CD14-positive monocyte (primary cell): Measurements from ENCODE around the gene RHOG. TPM values are rescaled to one million over a fixed set of nuclear protein-coding genes. Genes with fewer than 3 reads are reported as not detected.
A peak's percentile ranks its signal among the peaks of the same experiment; 100 is the strongest.
"Not testable (repeated sequence)": the region's sequence is repeated elsewhere in the genome, so short reads cannot be mapped to it uniquely, and the experiment has no call there.

Experiments used
- DNase-seq, 3 donors: peaks; one replicate each; pipeline ENCODE4 v3.0.0-alpha.2; 2011 to 2022
- H2AFZ ChIP-seq: 2 replicates; pipeline ENCODE4 v1.6.0; 2012; ENCODE audit warnings: mild to moderate bottlenecking, low read depth, low read length, inconsistent platforms; ENCODE audit not compliant: insufficient read depth, poor library complexity, severe bottlenecking
- H3K27ac ChIP-seq, 2 donors: 1 replicate in 1 of 2; 2 replicates in 1 of 2; pipeline ENCODE4 v1.5.1; 2012 to 2013; ENCODE audit warnings: low read length in 2 of 2, control low read depth in 1 of 2, inconsistent platforms in 1 of 2, low read depth in 1 of 2, mild to moderate bottlenecking in 1 of 2
- H3K27me3 ChIP-seq, 2 donors: one replicate each; pipeline versions ENCODE4 v1.6.0 to v1.6.1; 2011 to 2013; ENCODE audit warnings: low read length in 2 of 2; ENCODE audit not compliant: control insufficient read depth in 2 of 2, insufficient read depth in 2 of 2
- H3K36me3 ChIP-seq, 2 donors: replicated peaks in 1 of 2; 1 replicate in 1 of 2; 2 replicates in 1 of 2; pipeline versions ENCODE4 v1.5.1 to v1.6.1; 2012 to 2013; ENCODE audit warnings: low read length in 2 of 2, control low read depth in 1 of 2, inconsistent platforms in 1 of 2, mild to moderate bottlenecking in 1 of 2; ENCODE audit not compliant: insufficient read depth in 2 of 2, control insufficient read depth in 1 of 2
- H3K4me1 ChIP-seq, 2 donors: 1 replicate in 1 of 2; 2 replicates in 1 of 2; pipeline versions ENCODE4 v1.5.1 to v1.6.1; 2012 to 2013; ENCODE audit warnings: low read length in 2 of 2, control low read depth in 1 of 2, inconsistent platforms in 1 of 2, mild to moderate bottlenecking in 1 of 2, moderate library complexity in 1 of 2; ENCODE audit not compliant: insufficient read depth in 2 of 2, control insufficient read depth in 1 of 2
- H3K4me2 ChIP-seq: replicated peaks from 2 replicates; pipeline ENCODE3; 2012; ENCODE audit warnings: low read length, moderate library complexity, mild to moderate bottlenecking; ENCODE audit not compliant: poor library complexity, severe bottlenecking; ENCODE audit errors: extremely low read depth
- H3K4me3 ChIP-seq, 3 experiments: fragments of 200-600 bp in 1 of 3; sonication (generic) in 1 of 3; replicated peaks in 1 of 3; 1 replicate in 2 of 3; 2 replicates in 1 of 3; pipeline ENCODE4 v1.5.1; 2011 to 2013; ENCODE audit warnings: low read length in 3 of 3, mild to moderate bottlenecking in 3 of 3, control low read depth in 2 of 3, low read depth in 2 of 3, inconsistent platforms in 1 of 3, moderate library complexity in 1 of 3
- H3K79me2 ChIP-seq: 2 replicates; pipeline ENCODE4 v1.6.0; 2012; ENCODE audit warnings: mild to moderate bottlenecking, control low read depth, inconsistent platforms, low read length, moderate library complexity; ENCODE audit not compliant: insufficient read depth
- H3K9ac ChIP-seq: 2 replicates; pipeline ENCODE4 v1.6.0; 2017; ENCODE audit warnings: low read length, mild to moderate bottlenecking; ENCODE audit not compliant: insufficient read depth, poor library complexity, severe bottlenecking
- H3K9me3 ChIP-seq, 2 donors: replicated peaks in 1 of 2; 1 replicate in 1 of 2; 2 replicates in 1 of 2; pipeline versions ENCODE4 v1.5.1 to v1.6.1; 2012 to 2013; ENCODE audit warnings: low read length in 2 of 2, control low read depth in 1 of 2; ENCODE audit not compliant: control insufficient read depth in 1 of 2, insufficient read depth in 1 of 2
- H4K20me1 ChIP-seq: 2 replicates; pipeline ENCODE4 v1.6.0; 2012; ENCODE audit warnings: mild to moderate bottlenecking, low read length, control low read depth, moderate library complexity; ENCODE audit not compliant: insufficient read depth
- H3K27ac Mint-ChIP-seq, 7 donors: one replicate each; pipeline ENCODE4 v1.8.0; 2020; ENCODE audit warnings: mild to moderate bottlenecking in 7 of 7, mixed read lengths in 7 of 7, moderate library complexity in 6 of 7, inconsistent platforms in 2 of 7
- H3K27me3 Mint-ChIP-seq, 3 donors: one replicate each; pipeline ENCODE4 v1.8.0; 2021 to 2022; ENCODE audit warnings: low read depth in 3 of 3, mild to moderate bottlenecking in 3 of 3, mixed read lengths in 3 of 3, moderate library complexity in 3 of 3, inconsistent platforms in 1 of 3
- H3K36me3 Mint-ChIP-seq, 2 donors: one replicate each; pipeline ENCODE4 v1.8.0; 2020; ENCODE audit warnings: mixed read lengths in 2 of 2, inconsistent platforms in 1 of 2, mild to moderate bottlenecking in 1 of 2
- H3K4me1 Mint-ChIP-seq: one replicate; pipeline ENCODE4 v1.8.0; 2020; ENCODE audit warnings: mild to moderate bottlenecking, mixed read lengths
- H3K4me3 Mint-ChIP-seq, 2 donors: one replicate each; pipeline ENCODE4 v1.8.0; 2020; ENCODE audit warnings: mild to moderate bottlenecking in 2 of 2, mixed read lengths in 2 of 2, moderate library complexity in 1 of 2
- H3K9me3 Mint-ChIP-seq, 7 donors: one replicate each; pipeline ENCODE4 v1.8.0; 2020 to 2022; ENCODE audit warnings: mixed read lengths in 7 of 7, mild to moderate bottlenecking in 6 of 7, moderate library complexity in 6 of 7, inconsistent platforms in 2 of 7
- WGBS: methylation state at CpG from one replicate; pipeline ENCODE4 v1.1.5; 2013; ENCODE audit warnings: missing lambda C conversion rate; ENCODE audit not compliant: insufficient coverage; 5-methylcytosine and 5-hydroxymethylcytosine counted together
- intact Hi-C, 2 donors: fragments of 100-400 bp; cut with micrococcal nuclease; formaldehyde crosslinking; loops; one replicate each; pipeline versions ENCODE4 v1.15.0 to v1.15.1; 2023
- polyA plus RNA-seq, 3 donors: library from polyadenylated mRNA; depleted of rRNA in 1 of 3; unstranded in 2 of 3; stranded (reverse) in 1 of 3; fragments of 300-500 nt in 2 of 3; fragments of >200 nt in 1 of 3; fragmentation: Illumina TruSeq in 2 of 3; gene quantifications; 1 replicate in 2 of 3; 2 replicates in 1 of 3; pipeline ENCODE4 v1.2.3, GENCODE V29; 2012 to 2021
- TF ChIP-seq, protein P1 (sequence below): fragments of 200-600 bp; IDR thresholded peaks from one replicate; pipeline ENCODE4 v1.8.0; 2022; ENCODE audit warnings: antibody characterized with exemption, mild to moderate bottlenecking

RHOG gene
- polyA plus RNA-seq, 3 donors: 315 to 505 (median 458) TPM

- no peak overlapping the region for H3K4me3 Mint-ChIP-seq
- no peak overlapping the region for H3K9ac ChIP-seq
- 100% methylated on average over 2 of the region's 2 CpGs for WGBS
Measured at GRCh38 chr11:3816673-3817072, 24.1 kb downstream of the RHOG start.

DNA sequence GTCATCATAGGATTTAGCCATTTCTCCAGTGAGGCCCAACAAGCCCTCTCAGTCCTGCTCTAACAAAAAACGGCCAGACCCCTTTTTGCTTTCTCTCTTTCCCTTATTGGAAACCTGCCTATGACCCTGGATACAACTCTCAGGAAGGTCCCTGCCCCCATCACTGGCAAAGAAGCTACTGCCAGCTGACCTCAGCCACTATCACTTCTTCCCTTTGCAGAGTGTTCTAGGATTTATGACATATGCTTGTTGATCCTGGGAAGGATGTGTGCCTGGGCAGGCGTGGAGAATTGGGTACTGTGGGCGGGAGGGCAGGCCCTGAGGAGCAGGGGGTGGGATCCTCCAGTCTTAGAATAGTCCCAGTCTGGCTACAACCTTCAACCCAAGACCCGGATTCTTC, 24.9 kb downstream of the RHOG start:
- no peak overlapping the region for H3K4me2 ChIP-seq
- WGBS: 90% methylated on average over 2 of the region's 4 CpGs
- H4K20me1 ChIP-seq: no peaks in the 10 kb centered on the region
- intact Hi-C loops: no loop called here
- Mint-ChIP-seq H3K9me3 (no peaks in the 10 kb centered on the region), H3K4me1 (peaks cover 3% of the 10 kb centered on the region), H3K27ac (no peak overlapping the region), H3K27me3 (no peaks in the 10 kb centered on the region), H3K4me3 (no peak overlapping the region), H3K36me3 (peaks cover 8% of the 10 kb centered on the region in 2 donors)
- no peak for DNase-seq
- TF ChIP-seq, protein P1, sequence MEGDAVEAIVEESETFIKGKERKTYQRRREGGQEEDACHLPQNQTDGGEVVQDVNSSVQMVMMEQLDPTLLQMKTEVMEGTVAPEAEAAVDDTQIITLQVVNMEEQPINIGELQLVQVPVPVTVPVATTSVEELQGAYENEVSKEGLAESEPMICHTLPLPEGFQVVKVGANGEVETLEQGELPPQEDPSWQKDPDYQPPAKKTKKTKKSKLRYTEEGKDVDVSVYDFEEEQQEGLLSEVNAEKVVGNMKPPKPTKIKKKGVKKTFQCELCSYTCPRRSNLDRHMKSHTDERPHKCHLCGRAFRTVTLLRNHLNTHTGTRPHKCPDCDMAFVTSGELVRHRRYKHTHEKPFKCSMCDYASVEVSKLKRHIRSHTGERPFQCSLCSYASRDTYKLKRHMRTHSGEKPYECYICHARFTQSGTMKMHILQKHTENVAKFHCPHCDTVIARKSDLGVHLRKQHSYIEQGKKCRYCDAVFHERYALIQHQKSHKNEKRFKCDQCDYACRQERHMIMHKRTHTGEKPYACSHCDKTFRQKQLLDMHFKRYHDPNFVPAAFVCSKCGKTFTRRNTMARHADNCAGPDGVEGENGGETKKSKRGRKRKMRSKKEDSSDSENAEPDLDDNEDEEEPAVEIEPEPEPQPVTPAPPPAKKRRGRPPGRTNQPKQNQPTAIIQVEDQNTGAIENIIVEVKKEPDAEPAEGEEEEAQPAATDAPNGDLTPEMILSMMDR: no peak
- H3K27ac ChIP-seq: no peak overlapping the region
- no peaks in the 10 kb centered on the region for H3K36me3 ChIP-seq
- H2AFZ ChIP-seq: no peak overlapping the region
- H3K9me3 ChIP-seq: no peaks in the 10 kb centered on the region
- H3K4me1 ChIP-seq: no peaks in the 10 kb centered on the region
- H3K79me2 ChIP-seq: no peaks in the 10 kb centered on the region
- no peak overlapping the region for H3K4me3 ChIP-seq
- no peak overlapping the region for H3K9ac ChIP-seq
- H3K27me3 ChIP-seq: no peaks in the 10 kb centered on the region

More at GRCh38 chr11:3816673-3817072, 24.1 kb downstream of the RHOG start:
- intact Hi-C loops: no loop called here
- H3K9me3 ChIP-seq: no peaks in the 10 kb centered on the region
- no peak overlapping the region for H2AFZ ChIP-seq
- no peak for DNase-seq
- TF ChIP-seq, protein P1: no peak
- no peaks in the 10 kb centered on the region for H3K27me3 ChIP-seq
- Mint-ChIP-seq H3K4me1 (peaks cover 3% of the 10 kb centered on the region), H3K27me3 (no peaks in the 10 kb centered on the region), H3K9me3 (no peaks in the 10 kb centered on the region), H3K27ac (no peak overlapping the region), H3K36me3 (peaks cover 2 to 5% of the 10 kb centered on the region in 2 donors)
- H3K4me3 ChIP-seq: no peak overlapping the region
- H3K27ac ChIP-seq: no peak overlapping the region
- H3K4me2 ChIP-seq: no peak overlapping the region
- no peaks in the 10 kb centered on the region for H3K4me1 ChIP-seq
- no peaks in the 10 kb centered on the region for H4K20me1 ChIP-seq
- no peaks in the 10 kb centered on the region for H3K79me2 ChIP-seq
- H3K36me3 ChIP-seq: no peaks in the 10 kb centered on the region

DNA sequence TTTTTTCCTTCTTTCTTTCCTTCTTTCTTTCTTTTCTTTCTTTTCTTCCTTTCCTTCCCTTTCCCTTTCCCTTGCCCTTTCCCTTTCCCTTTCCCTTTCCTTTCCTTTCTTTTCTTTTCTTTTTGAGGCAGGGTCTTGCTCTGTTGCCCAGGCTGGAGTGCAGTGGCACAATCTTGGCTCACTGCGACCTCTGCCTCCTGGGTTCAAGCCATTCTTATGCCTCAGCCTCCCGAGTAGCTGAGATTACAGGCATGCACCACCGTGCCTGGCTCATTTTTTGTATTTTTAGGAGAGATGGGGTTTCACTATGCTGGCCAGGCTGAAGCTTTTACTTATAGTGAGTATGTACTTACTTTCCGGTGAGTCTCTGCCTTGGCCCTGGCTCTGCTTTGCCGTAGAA, 25.9 kb downstream of the RHOG start:
- 100% methylated on average over 3 of the region's 5 CpGs for WGBS
- H3K27ac Mint-ChIP-seq: peak overlapping the region in 1 of 7 donors; percentile 68
- not testable (repeated sequence) for H3K4me1 Mint-ChIP-seq

More for the DNA sequence above, 25.9 kb downstream of the RHOG start:
- H3K27me3 ChIP-seq, H3K9me3 ChIP-seq, intact Hi-C loops, H3K27ac ChIP-seq, H2AFZ ChIP-seq, H3K4me2 ChIP-seq, H3K4me1 ChIP-seq, H3K9me3 Mint-ChIP-seq, H4K20me1 ChIP-seq, H3K4me3 Mint-ChIP-seq, H3K9ac ChIP-seq, H3K4me3 ChIP-seq, DNase-seq, H3K27me3 Mint-ChIP-seq, H3K36me3 ChIP-seq, H3K79me2 ChIP-seq, H3K36me3 Mint-ChIP-seq: not testable (repeated sequence)
